GM12874 (cell line): Measurements from ENCODE around the gene GLT6D1.

Source experiments
- TF ChIP-seq, protein P1 (sequence below): IDR thresholded peaks from 2 replicates; pipeline ENCODE4 v1.5.1; 2011; ENCODE audit warnings: low read depth, mild to moderate bottlenecking, control low read depth, low read length, moderate library complexity; ENCODE audit not compliant: insufficient read depth

The GLT6D1 gene

DNA sequence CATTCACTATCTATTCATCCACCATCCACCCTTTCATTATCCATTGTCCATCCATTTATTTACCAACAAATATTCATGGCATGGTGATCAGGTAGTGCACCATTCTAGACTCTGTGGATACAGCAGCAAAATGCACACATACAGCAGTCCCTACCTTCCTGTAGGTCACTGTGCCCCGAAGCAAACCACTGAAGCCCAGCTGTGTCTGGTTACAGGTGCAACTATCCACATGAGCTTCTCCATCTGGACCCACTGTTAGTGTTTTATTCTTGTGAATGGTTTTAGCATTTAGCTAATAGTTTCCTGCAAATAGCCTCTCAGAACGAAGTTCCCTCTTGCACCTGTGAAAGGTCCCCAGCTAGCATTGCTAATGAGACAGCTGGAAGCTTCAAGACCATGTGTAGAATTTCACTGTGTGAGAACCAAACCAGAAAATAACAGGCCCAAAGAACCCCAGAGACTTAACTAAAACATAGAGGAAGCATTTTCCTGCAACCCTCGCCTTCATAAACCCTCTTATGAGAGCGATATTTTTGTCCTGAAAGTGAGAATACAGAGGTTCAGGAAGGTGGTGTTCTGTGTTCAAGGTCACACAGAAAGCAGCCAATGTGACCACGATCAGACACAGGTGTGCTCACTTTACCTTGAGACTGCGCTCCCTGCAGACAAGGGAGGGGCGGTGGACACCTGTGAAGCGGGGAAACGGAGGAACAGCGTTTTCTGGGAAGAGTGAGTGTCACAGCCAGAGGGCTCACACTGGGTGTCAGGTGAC, 59.3 kb downstream of the GLT6D1 start:
- TF ChIP-seq, protein P1, sequence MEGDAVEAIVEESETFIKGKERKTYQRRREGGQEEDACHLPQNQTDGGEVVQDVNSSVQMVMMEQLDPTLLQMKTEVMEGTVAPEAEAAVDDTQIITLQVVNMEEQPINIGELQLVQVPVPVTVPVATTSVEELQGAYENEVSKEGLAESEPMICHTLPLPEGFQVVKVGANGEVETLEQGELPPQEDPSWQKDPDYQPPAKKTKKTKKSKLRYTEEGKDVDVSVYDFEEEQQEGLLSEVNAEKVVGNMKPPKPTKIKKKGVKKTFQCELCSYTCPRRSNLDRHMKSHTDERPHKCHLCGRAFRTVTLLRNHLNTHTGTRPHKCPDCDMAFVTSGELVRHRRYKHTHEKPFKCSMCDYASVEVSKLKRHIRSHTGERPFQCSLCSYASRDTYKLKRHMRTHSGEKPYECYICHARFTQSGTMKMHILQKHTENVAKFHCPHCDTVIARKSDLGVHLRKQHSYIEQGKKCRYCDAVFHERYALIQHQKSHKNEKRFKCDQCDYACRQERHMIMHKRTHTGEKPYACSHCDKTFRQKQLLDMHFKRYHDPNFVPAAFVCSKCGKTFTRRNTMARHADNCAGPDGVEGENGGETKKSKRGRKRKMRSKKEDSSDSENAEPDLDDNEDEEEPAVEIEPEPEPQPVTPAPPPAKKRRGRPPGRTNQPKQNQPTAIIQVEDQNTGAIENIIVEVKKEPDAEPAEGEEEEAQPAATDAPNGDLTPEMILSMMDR: no peak

DNA sequence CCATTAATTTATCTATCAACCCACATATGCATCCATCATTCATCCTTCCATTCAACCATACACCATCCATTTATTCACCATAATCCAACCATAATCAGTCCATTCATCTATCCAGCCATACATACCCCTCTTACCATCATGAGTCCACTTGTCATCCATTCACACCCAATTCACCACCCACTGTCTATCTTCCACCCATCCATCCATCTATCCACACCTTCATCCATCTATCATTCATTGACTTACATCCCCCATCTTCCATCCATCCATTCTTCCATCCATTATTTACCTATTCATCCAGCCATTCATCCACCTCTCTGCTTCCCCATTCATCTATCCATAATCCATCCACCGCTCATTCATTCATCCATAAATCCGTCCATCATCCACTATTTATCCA, 60.0 kb downstream of the GLT6D1 start:
- TF ChIP-seq, protein P1: no peak

DNA sequence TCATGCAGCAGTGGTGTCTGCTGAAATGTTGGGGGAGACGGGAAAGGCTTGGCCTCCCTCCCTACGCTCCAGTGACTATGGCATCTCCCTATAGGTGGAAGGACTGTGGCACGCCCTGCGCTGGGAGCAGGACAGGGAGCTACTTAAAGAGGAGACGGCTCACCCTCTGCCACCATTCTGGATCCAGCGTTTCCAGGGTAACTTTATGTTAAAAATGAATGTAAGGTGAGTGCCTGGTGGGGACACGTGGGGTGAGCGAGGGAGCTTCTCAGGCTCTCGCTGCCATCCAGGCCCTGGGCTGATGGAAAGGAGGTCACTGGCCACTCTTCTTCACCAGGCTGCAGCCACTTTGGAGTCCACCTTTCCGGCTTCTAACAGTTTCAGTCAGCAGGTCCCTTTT, 62.1 kb downstream of the GLT6D1 start:
- TF ChIP-seq, protein P1: no peak

DNA sequence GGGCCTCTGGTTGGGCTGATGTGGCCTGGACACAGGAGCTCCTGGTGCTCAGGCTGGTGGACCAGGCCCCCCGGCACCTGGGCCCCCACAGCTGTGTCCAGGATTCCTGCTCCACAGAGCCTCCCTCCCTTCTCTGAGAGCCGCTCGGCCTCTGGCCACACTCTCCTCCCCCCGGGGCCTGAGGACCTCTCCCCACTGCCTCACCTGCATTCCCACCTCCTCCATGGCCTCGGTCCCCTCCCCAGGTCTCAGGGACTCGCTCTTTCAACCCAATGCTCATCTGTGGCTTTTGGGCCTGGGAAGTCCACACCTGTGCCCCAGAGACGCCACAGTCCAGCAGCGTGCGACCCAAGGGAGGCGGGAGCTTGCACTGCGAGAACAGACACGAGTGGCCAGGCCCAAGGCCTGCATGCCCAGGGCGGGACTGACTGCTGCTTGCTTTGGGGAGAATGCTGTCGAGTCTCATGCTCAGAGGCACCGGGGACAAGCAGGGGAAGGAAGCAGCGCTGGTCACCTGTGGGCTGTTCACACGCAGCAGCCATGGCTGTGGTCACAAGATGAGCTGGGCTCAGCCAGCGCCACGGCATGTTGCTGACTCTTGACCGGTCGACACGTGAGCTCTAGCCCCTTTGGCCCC, 63.2 kb downstream of the GLT6D1 start:
- TF ChIP-seq, protein P1: no peak

DNA sequence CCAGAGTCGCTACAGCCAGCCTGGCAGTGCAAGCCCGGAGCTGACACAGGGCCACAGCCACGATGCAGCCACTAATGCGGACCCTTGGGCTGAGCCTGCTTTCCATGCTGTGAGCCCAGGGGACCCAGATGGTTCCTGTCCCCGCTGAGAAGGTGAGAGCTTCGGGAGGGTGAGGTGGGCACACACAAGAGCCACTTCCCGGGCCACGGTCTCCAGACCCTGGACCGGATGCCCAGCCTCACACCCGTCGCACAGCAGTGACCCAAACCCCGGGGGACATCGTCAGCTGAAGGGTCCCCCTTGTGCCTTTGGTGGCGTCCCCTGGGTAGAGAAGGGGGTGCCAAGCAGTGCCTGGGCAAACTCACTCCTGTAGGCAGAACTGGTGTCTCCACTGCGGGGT, 64.4 kb downstream of the GLT6D1 start:
- TF ChIP-seq, protein P1: no peak

DNA sequence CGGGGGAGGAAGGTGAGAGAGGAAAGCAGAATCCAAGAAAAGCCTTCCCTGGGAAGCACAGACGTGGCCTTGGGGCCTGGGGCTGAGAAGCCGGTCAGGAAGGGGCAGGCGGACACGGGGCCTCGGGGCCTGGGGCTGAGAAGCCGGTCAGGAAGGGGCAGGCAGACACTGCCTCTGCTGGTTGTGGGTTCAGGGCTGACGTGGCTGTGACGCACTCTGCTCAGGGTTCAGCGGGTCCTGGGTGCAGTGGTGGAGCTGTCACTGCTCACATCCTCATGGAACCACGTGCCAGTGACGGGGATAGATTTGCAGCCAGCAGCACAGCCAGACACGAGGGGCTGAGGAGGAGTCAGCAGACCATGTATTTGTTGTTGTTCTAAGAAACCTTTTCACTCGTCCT, 65.0 kb downstream of the GLT6D1 start:
- TF ChIP-seq, protein P1: no peak
